K562 (cell line): Measurements from ENCODE around the gene GALNT7. TPM values are rescaled to one million over a fixed set of nuclear protein-coding genes. Genes with fewer than 3 reads are reported as not detected.
A peak's percentile ranks its signal among the peaks of the same experiment; 100 is the strongest.

ENCODE experiments used
- ARHGAP35 ChIP-seq: fragments of 450-650 bp; IDR thresholded peaks from 2 replicates; pipeline ENCODE4 v1.6.1; 2018; ENCODE audit not compliant: partially characterized antibody
- CBX8 ChIP-seq: fragments of 200-600 bp; sonication (generic); IDR thresholded peaks from 2 replicates; pipeline ENCODE4 v1.6.1; 2012; ENCODE audit warnings: borderline replicate concordance, mixed run types, low read depth, mild to moderate bottlenecking, moderate library complexity, mixed read lengths, low read length, control low read depth, inconsistent platforms; ENCODE audit not compliant: poor library complexity, severe bottlenecking; ENCODE audit errors: extremely low read depth
- CCAR2 ChIP-seq: fragments of 200-400 bp; formaldehyde crosslinking; IDR thresholded peaks from 2 replicates; pipeline ENCODE4 v1.6.1; 2017; ENCODE audit warnings: mild to moderate bottlenecking, low read depth, low read length
- CSDE1 ChIP-seq, 2 experiments: fragments of 450-650 bp; IDR thresholded peaks; 2 replicates each; pipeline ENCODE4 v1.6.1; 2016; ENCODE audit warnings: mild to moderate bottlenecking in 1 of 2
- ELF1 ChIP-seq: fragments of 200-800 bp; sonication (Bioruptor generic); IDR thresholded peaks from 2 replicates; pipeline ENCODE4 v1.6.1; 2016; ENCODE audit warnings: missing genetic modification characterization, missing compliant biosample characterization
- ETV5 ChIP-seq: sonication (generic); formaldehyde crosslinking; IDR thresholded peaks from 2 replicates; pipeline ENCODE4 v1.4.0; 2020; ENCODE audit warnings: low read depth, mild to moderate bottlenecking, missing genetic modification reagents
- GATAD2A ChIP-seq: fragments of 450-650 bp; IDR thresholded peaks from 2 replicates; pipeline ENCODE4 v1.6.1; 2017
- HMG20A ChIP-seq: fragments of 450-650 bp; formaldehyde crosslinking; conservative IDR thresholded peaks from 2 replicates; pipeline ENCODE4 v1.4.0; 2020; ENCODE audit warnings: mild to moderate bottlenecking, mixed read lengths
- KLF1 ChIP-seq: fragments of 450-650 bp; IDR thresholded peaks from 2 replicates; pipeline ENCODE4 v1.6.1; 2016; ENCODE audit warnings: missing genetic modification characterization, missing compliant biosample characterization
- KLF6 ChIP-seq: fragments of 250-450 bp; sonication (Bioruptor Pico); IDR thresholded peaks from 2 replicates; pipeline ENCODE4 v1.4.0; 2020; ENCODE audit warnings: mild to moderate bottlenecking, moderate library complexity, borderline replicate concordance
- MEIS2 ChIP-seq: fragments of 450-650 bp; IDR thresholded peaks from 2 replicates; pipeline ENCODE4 v1.6.1; 2014; ENCODE audit warnings: mild to moderate bottlenecking; ENCODE audit not compliant: partially characterized antibody
- NFATC3 ChIP-seq: fragments of 450-650 bp; IDR thresholded peaks from 2 replicates; pipeline ENCODE4 v1.6.1; 2017; ENCODE audit warnings: mild to moderate bottlenecking
- PTTG1 ChIP-seq: fragments of 450-650 bp; IDR thresholded peaks from 2 replicates; pipeline ENCODE4 v1.6.1; 2016; ENCODE audit warnings: low read depth, mild to moderate bottlenecking, missing genetic modification characterization, missing compliant biosample characterization
- RBM34 ChIP-seq: fragments of 200-400 bp; formaldehyde crosslinking; IDR thresholded peaks from 2 replicates; pipeline ENCODE4 v1.6.1; 2018; ENCODE audit warnings: low read length, borderline replicate concordance; ENCODE audit not compliant: insufficient read depth
- SMARCB1 ChIP-seq: IDR thresholded peaks from 2 replicates; pipeline ENCODE4 v1.6.1; 2011; ENCODE audit warnings: improper control_type of control experiment, low read depth; ENCODE audit not compliant: insufficient read length
- TFAM ChIP-seq: fragments of 250-450 bp; sonication (Bioruptor Pico); conservative IDR thresholded peaks from 2 replicates; pipeline ENCODE4 v1.5.0; 2021; ENCODE audit warnings: mild to moderate bottlenecking, moderate library complexity
- ZC3H8 ChIP-seq: fragments of 450-650 bp; IDR thresholded peaks from 2 replicates; pipeline ENCODE4 v1.6.1; 2017
- ZNF24 ChIP-seq: fragments of 450-650 bp; IDR thresholded peaks from 2 replicates; pipeline ENCODE4 v1.6.1; 2016
- ZNF707 ChIP-seq: fragments of 250-450 bp; sonication (Bioruptor Pico); conservative IDR thresholded peaks from 2 replicates; pipeline ENCODE4 v1.8.0; 2022; ENCODE audit warnings: inconsistent platforms, mild to moderate bottlenecking, moderate library complexity
- polyA plus RNA-seq, 8 experiments: library from polyadenylated mRNA; depleted of rRNA in 4 of 8; stranded (reverse) in 5 of 8; unstranded in 3 of 8; fragments of >200 nt; fragmentation: Nextera tagmentation in 2 of 8; fragmentation: Illumina TruSeq in 1 of 8; extraction: Ambion mirVana in 2 of 8; extraction: Trizol in 1 of 8; gene quantifications; 2 replicates each; pipeline versions ENCODE4 v1.2.1 to v1.2.3, GENCODE V29; 2011 to 2014; ENCODE audit warnings: inconsistent platforms in 1 of 8, missing spikeins in 1 of 8
- total RNA-seq, 7 experiments: library from RNA; depleted of rRNA in 6 of 7; stranded (reverse); fragments of >200 nt in 6 of 7; fragmentation: Illumina TruSeq in 2 of 7; extraction: Trizol in 2 of 7; gene quantifications; 2 replicates each; pipeline versions ENCODE4 v1.2.1 to v1.2.3, GENCODE V29; 2011 to 2021; ENCODE audit warnings: low replicate concordance in 1 of 7
- TF ChIP-seq, protein P1 (sequence below): sonication (generic); formaldehyde crosslinking; IDR thresholded peaks from 2 replicates; pipeline ENCODE4 v1.8.0; 2022; ENCODE audit warnings: mild to moderate bottlenecking, missing genetic modification reagents
- TF ChIP-seq, protein P2 (sequence below): fragments of 250-450 bp; sonication (Bioruptor Pico); IDR thresholded peaks from 2 replicates; pipeline ENCODE4 v1.4.0; 2020
- TF ChIP-seq, protein P3 (sequence below): fragments of 250-450 bp; sonication (Bioruptor Pico); IDR thresholded peaks from 2 replicates; pipeline ENCODE4 v1.5.0; 2021

Gene GALNT7
- total and polyA plus RNA-seq, 9 of the 15 experiments (the other 6 are each of a cell fraction or from before 2014, with no cell fraction given), result 16.7 to 38.7 (median 31.1) TPM

DNA sequence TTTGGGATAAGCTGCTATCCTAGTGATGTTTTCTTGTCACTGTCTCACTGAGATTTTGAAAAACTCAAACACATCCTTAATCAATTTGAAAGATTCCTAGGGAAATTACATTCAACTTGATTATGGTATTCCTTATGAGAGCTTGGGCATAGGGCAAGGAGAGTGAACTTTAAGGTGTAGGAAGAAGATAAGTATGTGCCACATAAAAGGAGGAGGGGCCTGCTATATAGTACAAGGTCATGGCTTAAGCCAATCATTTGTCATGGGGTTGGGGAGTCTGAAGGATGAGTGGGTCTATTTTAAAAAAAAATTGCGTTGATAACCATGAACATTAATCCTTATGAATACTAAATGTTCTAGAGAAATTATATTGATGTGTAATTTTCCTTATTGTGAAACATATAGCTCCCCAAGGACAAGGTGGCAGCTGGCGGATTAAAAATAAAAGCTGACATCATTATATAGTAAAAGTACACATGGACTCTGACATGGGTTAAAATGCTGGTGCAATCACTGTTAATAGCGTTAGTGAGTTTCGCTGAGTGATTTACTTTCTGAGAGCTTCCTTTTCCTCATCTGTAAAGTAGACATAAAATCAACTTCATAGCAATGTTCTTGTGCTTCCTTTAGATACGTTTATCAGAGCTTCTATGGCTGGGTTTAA, 17.4 kb downstream of the GALNT7 start (continued):
- TF ChIP-seq HMG20A (CRISPR knock-in tag) (no peak), NFATC3 (no peak), ZC3H8 (no peak), KLF1 (tag) (no peak), PTTG1 (tag) (no peak), GATAD2A (no peak), CCAR2 (no peak), CBX8 (no peak), CSDE1 (IDR thresholded peaks at IDR 0.05) (no peak), ARHGAP35 (no peak), MEIS2 (peak; percentile 89), ETV5 (no peak), KLF6 (CRISPR knock-in tag) (no peak), RBM34 (no peak), ZNF707 (CRISPR knock-in tag) (no peak), TFAM (CRISPR knock-in tag) (no peak), ELF1 (tag) (no peak), SMARCB1 (no peak), ZNF24 (no peak)
- TF ChIP-seq, protein P1, sequence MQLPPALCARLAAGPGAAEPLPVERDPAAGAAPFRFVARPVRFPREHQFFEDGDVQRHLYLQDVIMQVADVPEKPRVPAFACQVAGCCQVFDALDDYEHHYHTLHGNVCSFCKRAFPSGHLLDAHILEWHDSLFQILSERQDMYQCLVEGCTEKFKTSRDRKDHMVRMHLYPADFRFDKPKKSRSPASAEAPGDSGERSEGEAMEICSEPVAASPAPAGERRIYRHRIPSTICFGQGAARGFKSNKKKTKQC (CRISPR knock-in tag), result no peak
- TF ChIP-seq, protein P2, sequence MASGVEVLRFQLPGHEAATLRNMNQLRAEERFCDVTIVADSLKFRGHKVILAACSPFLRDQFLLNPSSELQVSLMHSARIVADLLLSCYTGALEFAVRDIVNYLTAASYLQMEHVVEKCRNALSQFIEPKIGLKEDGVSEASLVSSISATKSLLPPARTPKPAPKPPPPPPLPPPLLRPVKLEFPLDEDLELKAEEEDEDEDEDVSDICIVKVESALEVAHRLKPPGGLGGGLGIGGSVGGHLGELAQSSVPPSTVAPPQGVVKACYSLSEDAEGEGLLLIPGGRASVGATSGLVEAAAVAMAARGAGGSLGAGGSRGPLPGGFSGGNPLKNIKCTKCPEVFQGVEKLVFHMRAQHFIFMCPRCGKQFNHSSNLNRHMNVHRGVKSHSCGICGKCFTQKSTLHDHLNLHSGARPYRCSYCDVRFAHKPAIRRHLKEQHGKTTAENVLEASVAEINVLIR (CRISPR knock-in tag), result no peak
- TF ChIP-seq, protein P3, sequence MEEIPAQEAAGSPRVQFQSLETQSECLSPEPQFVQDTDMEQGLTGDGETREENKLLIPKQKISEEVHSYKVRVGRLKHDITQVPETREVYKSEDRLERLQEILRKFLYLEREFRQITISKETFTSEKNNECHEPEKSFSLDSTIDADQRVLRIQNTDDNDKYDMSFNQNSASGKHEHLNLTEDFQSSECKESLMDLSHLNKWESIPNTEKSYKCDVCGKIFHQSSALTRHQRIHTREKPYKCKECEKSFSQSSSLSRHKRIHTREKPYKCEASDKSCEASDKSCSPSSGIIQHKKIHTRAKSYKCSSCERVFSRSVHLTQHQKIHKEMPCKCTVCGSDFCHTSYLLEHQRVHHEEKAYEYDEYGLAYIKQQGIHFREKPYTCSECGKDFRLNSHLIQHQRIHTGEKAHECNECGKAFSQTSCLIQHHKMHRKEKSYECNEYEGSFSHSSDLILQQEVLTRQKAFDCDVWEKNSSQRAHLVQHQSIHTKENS (CRISPR knock-in tag), result no peak
